Activated CD8-positive, alpha-beta memory T cell treated with anti-CD3 and anti-CD28 coated beads for 24 hours (primary cell): ENCODE data around the gene ZNF768.

Source experiments
- DNase-seq: peaks from one replicate; pipeline ENCODE4 v3.0.0-alpha.2; 2020

The ZNF768 gene

DNA sequence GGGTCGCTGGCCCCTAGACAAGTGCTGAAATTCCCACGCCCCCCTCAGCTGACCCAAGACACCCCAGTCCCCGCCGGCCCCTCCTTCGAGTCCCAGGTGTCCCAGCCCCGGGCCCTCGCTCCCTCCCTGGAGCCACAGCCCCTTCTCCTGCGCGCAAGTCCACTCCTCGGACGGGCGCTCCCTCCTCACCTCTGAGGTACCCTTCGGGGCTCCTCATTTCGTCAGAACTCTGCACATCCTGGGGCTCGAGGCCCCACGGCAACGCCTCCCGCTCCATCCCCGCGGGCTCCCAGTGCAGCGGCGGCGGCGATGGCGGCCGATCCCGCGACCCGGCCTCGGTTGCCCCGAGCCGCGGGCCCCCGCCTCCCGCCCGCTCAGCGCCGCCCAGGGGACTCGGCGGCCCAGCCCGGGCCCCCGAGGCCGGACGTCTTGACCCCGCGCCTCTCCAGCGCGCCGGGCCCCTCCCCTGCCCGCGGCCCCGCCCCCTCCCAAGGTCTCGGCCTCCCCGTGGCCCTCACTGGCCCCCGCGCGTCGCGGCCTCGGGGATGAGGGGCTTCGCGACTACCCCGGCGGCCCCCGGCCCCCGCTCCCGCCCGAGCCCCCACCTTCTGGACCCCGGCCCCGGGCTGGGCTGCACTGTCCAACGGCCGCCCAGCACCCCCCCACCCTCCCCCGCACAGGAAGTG, at the start of gene ZNF768:
Gene ZNF768, minus strand, starts transcription at position 430 of the 686 bp plus-strand sequence. Its CDS starts 153 bp downstream, at position 277.
- peak; percentile 73 for DNase-seq

DNA sequence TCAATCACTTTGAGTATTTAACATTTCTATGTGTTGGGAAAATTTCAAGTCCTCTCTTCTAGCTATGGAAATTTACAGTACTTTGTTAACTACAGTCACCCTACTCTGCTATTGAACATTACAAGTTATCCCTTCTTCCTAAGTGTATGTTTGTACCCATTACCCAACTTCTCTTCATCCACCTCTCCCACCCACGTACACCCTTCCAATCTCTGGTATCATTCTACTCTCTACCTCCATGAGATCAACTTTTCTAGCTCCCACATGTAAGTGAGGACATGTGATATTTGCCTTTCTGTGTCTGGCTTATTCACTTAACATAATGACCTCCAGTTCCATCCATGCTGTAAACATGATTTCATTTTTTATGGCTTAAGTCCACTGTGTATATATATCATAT, 48.3 kb upstream of the ZNF768 start:
- no peak for DNase-seq

DNA sequence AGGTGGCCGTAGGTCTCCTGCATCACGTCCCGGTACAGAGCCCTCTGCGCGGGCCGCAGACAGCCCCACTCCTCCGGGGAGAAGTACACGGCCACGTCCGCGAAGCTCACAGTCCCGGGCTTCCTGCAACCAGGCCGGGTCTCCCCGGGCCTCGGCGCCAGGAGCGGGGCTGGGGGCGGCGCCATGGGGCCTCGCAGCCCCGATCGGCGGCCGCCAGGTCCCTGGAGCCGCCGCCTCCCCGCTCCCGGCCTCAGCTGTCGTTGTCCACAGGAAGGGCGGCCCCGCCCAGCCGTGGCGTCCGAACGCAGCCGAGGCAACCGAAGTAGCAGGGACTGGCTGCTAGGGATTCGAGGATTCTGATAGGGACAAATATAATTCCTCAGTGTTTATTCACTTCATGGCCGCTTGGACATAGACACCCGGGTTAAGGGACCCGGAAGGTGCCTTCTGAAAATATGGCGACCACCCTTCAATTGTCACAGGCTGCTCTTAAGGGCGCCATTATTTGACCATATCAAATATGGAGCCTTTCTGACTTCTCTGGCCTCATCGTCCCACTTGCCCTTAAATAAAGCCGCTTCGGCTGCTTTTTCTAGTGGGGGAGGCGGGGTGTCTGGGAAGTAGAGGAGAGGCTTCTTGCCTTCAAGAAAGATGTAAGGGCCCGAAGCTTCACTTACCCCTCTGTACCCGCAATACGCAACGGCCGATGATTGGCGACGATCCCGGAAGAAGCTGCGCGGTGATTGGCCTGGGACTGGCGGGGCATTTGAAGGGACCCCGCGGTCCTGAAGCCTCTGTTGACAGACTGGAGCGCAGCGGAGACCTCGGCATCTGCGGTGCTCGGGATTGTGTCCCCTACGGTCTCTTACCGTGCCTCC, 45.3 kb upstream of the ZNF768 start, which contains the start of gene ZNF688:
Gene ZNF688, minus strand, starts transcription at position 270 of the 878 bp plus-strand sequence. Its CDS starts 85 bp downstream, at position 185.
- DNase-seq, result peak; percentile 95

DNA sequence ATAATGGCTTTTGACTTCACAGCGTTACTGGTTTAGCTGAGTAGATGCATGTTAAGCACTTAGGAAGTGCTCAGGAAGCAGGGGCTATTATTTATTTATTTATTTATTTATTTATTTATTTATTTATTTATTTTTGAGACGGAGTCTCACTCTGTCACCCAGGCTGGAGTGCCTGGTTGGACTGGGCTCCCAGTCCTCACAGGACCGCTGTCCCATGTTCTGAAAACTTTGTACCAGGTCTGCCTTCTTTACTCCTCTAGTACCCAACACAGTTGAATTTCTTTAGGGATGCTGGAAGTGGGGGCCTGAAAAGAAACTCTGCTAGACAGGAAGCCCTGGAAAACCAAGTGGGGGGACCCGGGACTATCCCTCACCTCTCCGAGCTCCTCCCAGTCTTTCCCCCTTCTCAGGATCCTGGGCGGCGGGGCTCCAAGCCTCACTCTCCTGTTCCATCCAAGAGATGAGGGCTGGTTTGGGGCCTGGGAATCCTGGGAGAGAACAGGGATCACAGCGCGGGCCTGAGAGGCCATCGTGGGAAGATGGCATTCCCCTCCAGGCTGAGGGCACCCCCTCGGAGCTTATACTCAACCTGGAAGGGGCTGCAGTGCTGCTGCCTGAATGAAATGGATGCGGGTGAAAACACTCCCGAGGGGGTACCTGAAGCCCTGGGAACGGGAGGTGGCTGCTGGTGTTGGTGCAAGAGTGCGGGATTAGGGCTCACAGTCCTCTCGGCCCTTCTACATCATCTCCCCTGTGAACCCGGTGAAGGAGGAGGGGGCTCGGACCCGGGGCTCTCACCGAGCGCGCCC, 44.5 kb upstream of the ZNF768 start:
- DNase-seq, result no peak

DNA sequence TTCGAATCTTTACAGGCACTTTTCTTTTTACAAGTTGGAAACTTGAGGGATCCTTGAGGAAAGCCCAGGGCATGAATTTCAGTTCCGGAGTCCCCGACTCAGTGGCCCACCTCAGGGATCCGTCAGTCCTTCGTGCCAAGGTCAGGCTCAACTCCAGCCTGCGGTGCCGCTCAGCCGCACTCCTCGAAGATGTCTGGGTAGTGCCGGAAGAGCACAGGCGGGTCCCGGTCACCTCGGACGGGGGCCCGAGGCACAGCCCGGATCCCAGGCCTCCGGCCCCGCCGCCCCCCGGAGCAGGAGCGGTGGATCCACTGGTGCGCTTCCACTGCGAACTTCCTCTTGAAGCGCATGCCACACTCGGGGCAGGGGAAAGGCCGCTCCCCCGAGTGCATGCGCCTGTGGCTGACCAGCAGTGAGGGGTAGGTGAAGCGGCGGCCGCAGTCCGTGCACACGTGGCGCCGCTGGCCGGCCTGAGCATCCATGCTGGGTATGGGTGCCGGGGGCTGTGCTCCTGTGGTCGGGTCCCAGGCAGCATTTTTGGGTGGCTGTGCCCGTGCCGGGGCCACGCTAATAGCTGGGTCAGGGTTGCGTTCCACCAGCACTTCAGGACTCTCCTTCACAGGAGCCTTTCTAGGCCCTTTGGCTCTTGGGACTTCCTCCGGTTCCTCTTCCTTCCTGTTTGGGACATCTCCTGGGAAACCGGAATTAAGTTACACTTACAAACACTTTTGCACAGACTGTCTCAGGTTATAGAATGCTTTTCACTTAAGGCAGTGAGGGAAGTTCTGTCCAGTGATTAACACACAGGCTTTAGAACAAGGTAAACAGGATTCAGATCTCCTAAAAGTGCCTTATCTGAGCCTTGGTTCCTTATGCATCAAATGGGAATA, 43.6 kb upstream of the ZNF768 start:
- no peak for DNase-seq

DNA sequence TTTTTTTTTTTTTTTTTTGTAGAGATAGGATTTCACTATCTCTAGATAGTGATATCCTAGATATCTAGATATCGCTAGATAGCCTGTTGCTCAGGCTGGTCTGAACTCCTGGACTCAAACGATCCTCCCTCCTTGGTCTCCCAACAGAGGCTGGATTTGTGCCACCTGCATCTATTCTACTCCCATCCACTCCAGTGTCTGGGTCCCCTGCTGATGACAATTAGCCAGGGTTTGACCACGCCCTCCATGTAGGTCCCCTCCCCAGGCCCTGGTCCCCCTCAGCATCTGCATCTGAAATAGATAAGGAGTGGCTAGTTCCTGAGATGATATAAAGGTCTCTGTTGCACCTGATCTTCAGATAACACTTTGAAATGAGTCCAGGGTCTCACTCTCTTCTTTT, 42.9 kb upstream of the ZNF768 start:
- no peak for DNase-seq

DNA sequence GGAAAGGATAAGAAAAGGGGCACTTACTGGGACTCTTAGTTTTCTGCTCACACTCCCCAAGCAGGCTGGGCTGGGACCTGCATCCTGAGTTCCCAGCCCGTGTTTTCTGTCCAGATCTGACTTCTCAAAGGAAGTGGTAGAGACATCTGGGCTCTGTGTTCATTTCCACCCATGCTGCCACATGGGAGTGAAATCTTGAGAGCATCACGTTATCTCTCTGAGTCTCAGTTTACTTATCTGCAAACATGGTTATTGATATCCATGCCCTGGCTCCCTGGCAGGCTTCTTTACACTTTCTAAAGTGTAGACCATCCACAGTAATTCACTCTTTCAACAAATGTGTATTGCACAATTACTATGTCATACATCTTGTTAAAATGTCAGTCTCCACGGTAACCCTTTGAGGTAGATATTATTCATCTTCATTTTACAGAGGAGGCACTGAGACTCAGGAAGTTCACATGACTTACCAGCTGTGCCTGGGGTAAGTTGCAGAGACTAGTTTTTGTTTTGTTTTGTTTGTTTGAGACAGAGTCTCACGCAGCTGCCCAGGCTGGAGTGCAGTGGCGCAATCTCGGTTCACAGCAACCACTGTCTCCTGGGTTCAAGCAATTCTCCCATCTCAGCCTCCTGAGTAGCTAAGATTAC, 41.7 kb upstream of the ZNF768 start:
- no peak for DNase-seq

DNA sequence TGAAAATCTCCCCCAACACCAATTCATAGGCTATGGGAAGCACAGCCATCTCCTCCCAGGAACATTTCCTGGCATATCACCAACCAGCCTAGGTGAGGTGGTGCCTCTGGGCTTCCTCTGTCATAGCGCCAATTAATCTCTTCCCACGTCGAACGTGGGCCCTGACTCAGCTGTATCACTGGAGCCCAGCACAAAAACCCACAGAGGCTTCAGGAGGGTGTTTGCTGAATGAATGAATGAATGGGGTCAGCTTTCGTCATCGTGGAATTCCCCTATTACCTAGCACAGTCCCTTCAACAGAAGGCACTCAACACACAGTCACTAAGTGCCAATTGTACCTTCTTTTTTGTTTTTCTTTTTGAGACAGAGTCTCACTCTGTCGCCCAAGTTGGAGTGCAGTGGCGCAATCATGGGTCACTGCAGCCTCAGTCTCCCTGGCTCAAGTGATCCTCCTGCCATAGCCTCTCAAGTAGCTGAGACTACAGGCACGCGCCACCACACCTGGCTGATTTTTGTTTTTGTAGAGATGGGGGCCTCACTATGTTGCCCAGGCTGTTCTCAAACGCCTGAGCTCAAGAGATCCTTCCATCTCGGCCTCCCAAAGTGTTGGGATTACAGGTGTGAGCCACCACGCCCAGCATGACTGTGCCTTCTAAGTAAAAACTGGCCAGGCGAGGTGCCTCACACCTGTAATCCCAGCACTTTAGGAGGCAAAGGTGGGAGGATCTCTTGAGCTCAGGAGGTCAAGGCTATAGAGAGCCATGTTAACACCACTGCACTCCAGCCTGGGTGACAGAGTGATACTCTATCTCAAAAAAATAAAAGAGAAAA, 41.0 kb upstream of the ZNF768 start:
- peak; percentile 70 for DNase-seq

DNA sequence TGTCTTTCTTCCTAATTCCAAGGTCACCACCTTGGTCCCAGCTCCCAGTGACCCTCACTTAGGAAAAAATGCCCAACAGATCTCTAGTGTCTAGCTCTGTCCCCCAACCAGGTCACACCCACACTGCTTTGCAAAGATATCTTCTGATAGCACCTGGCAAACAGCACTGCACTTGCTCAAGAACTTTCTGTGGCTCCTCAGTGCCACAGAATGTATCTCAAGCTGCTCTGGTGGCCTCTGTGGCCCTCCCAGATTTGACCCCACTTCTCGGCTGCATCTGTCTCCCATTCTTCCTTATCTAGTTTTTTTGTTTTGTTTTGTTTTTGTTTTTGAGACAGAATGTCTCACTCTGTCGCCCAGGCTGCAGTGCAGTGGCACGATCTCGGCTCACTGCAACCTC, 40.2 kb upstream of the ZNF768 start:
- no peak for DNase-seq

DNA sequence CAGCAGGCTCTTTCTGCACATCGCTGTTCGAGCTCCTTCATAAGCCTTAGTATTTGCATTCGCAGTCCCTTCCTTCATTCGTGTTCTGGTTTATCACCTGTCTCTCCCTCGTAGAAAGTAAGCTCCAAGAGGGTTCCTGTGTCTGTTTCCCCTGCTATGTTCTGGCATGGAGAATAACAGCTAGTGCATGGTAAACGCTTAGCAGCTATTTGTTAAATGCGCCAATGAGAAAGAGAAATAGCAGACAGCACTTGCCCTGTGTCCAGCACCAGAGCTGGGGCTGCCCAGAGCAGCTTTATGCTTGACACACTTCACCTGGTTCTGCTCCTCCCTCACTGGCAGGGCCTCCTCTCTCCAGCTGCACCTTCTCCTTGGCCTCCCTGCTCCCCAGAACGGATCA, 39.6 kb upstream of the ZNF768 start:
- DNase-seq, result no peak

DNA sequence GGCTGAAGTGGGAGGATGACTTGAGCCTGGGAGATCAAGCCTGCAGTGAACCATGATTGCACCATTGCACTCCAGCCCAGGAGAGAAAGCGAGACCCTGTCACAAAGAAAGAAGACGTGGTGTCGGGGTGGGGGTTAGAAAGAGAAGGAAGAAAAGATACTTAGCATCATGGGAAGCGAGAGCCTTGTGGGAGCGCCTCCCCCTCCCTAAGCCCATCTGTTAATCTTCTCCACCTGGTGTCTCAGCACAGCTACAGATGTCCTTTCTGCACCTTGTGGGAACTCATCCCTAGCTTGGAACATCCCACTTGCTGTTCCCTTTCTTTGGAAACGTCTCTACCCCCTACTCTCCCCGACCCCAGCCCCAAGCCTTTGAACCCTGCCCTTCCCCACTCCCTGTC, 39.2 kb upstream of the ZNF768 start:
- no peak for DNase-seq

DNA sequence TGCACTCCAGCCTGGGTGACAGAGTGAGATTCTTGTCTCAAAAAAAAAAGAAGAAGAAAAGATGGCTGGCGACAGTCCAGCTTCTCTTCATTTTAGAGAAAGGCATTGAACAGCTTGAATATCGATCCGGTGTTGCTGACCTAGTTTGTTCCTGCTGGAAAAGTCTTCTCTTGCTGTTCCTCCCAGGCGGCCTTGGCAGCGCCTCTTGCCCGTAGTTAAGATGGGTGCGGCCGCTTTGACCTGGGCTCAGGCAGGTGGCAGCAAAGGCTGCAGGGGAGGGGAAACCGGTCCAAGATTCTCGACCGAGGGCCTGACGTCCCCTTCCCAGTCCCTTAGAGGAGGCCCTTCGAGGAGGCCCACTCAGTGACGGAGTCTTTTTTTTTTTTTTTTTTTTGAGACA, 35.7 kb upstream of the ZNF768 start:
- DNase-seq, result no peak

DNA sequence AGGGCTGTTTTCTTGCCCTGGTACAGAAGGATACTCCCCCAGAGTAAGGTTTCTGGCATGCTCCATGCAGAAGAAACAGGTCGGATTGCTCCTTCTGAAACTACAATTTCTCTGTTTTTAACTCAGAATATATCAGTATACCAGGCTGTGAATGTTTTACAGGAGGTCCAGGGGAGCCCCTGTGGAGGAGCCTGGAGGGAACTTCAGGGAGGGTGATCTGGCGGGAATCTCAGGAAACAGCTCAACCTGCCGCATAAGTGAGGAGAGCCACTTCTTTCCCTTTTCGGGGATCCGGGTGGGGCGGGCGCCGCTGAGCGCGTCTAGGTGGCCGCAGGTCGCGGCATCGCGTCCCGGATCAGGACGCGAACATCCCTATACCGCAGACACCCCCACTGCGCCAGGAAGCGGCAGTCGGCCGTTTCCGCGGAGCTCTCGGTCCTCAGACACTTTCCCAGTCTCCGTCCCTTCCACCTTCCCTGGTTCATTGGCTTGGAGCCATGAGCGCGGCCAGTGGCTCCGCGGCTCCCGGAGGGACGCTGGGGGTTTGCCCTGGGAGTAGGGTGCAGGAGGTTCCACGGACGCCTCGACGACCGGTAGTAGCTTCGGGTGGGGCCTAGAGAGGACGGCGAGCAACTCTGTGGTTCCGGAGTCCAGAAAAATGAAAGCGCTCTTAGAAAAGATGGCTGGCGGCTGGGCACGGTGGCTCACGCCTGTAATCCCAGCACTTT, 34.9 kb upstream of the ZNF768 start:
- peak; percentile 71 for DNase-seq

DNA sequence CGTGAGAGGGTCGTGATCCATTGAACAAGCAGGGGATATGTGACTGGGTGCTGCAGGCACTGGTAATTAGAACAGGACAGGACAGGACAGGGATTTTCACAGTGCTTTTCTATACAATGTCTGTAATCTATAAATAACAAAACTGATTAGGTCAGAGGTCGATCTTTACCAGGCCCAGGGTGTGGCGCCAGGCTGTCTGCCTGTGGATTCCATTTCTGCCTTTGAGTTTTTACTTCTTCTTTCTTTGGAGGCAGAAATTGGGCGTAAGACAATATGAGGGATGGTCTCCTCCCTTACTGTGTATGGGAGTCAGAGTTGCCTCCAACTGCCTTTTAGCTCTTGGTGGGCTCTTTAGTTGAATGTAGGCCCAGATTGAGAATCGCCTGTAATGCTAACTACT, 33.3 kb upstream of the ZNF768 start:
- DNase-seq, result no peak

DNA sequence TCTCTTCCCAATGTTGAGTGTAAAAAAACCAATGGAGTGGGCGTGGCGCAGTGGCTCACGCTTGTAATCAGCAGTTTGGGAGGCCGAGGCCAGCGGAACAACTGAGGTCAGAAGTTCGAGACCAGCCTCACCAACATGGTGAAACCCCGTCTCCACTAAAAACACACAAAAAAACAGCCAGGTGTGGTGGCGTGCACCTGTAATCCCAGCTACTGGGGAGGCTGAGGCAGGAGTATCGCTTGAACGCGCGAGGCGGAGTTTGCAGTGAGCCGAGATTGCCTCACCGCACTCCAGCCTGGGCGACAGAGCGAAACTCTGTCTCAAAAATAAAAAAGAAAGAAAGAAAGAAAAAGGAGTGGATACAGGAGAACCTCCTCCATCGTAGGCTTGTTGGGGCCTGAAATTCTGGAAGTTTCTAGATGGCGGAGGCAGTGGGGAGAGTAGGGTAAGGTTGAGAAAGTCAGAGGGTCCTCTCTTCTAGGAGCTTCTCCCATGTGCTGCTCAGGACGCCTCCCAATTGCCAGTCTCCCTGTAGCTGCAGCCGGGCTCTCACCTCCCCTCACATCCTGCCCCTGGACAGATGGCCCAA, 32.5 kb upstream of the ZNF768 start:
- DNase-seq, result no peak

DNA sequence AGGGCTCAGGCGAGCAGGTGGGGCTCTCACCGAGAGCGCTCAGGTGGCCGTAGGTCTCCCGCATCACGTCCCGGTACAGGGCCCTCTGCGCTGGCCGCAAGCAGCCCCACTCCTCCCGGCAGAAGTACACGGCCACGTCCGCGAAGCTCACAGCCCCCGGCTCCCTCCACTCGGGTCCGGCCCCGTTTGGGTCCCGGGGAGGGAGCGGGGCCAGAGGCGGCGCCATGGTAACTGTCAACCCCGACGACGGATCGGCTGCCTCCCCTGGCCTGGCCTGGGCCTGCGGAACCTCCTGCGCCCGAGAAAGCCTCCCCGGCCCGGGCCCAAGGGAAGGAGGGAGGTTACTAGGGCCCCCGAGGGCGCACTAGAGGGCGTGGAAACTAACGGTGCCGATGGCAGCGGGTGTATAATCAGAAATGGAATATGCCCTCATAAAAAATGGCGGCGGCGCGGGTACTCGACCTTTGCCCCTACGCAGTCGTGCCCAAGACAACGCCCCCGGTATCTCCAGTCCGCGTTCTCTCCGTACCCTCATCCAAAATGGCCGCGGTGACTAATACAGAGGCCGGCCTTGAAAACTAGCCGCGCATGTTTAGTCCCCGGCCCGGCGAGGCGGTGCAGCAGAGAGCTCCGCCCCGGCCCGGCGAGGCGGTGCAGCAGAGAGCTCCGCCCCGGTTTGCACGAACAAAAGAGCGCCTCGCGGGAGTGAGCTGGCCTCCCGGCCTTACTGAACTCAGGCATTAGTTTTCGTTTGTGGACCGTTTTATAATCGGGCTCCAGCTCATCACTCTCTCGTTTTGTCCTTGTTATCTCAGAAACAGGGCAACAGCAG, 31.8 kb upstream of the ZNF768 start, which contains the start of gene ZNF764:
Gene ZNF764, minus strand, starts transcription at position 418 of the 832 bp plus-strand sequence. Its CDS starts 192 bp downstream, at position 226.
- peak; percentile 97 for DNase-seq

DNA sequence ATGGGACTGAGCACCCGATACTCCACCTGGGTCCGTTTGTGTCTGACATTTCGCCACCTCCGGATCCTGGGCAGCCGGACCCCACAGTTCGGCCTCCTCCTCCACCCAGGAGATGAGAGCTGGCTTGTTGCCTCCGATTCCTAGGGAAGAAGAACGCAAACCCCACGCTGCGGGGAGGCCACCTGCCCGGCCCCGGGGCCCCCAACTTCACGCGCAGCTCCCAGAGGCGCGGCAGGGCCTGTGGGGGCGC, 31.3 kb upstream of the ZNF768 start:
- no peak for DNase-seq

DNA sequence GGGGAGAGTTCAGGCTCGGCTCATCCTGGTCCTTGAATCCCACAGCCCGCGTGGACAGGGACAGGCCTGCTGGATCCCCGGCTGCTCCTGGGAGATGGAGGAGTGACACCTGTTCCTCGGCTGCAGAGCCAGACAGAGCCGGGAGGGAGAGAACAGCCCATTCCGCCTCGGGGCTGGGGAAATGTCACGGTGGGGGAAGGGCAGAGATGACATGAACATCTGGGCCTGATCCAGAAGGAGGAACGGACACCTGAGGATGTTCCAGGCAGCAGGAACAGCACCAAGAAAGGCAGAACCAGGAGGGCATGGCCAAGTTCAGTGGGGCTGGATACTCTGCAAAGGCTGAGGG, 29.7 kb upstream of the ZNF768 start:
- no peak for DNase-seq
